Activated effector memory CD4-positive, alpha-beta T cell treated with anti-CD3 and anti-CD28 coated beads, Interleukin-2, amount 50 U/mL, for 16 hours (primary cell): Measurements from ENCODE around the gene ZC3H12C.

Experiments
- DNase-seq: peaks from one replicate; pipeline ENCODE4 v3.0.0-alpha.2; 2020

ZC3H12C gene

DNA sequence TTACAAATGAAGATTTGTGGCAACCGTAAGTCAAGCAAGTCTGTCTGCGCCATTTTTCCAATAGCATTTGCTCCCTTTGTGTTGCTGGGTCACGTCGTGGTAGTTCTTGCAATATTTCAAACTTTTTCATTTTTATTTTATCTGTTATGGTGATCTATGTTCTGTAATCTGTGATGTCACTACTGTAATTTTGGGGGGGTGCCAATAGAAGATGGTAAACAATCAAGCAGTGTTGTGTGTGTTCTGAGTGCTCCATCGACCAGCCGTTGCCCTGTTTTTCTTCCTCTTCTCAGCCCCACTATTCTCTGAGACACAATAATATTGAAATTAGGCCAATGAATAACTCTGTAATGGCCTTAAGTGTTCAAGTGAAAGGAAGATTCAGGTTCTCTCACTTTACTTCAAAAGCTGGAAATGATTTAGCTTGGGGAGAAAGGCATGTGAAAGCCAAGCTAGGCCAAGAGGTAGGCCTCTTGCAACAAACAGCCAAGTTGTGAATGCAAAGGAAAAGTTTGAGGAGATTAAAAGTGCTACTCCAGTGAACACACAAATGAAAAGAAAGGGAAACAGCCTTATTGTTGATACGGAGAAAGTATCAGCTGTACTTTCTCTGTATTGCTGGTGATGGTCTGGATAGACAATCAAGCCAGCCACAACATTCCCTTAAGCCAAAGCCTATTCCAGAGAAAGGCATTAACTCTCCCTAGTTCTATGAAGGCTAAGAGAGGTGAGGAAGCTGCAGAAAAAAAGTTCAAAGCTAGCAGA lies 7.5 kb downstream of the ZC3H12C start:
- no peak for DNase-seq

- no peak for DNase-seq
Measured at GRCh38 chr11:110106713-110107274, 13.6 kb downstream of the ZC3H12C start.

DNA sequence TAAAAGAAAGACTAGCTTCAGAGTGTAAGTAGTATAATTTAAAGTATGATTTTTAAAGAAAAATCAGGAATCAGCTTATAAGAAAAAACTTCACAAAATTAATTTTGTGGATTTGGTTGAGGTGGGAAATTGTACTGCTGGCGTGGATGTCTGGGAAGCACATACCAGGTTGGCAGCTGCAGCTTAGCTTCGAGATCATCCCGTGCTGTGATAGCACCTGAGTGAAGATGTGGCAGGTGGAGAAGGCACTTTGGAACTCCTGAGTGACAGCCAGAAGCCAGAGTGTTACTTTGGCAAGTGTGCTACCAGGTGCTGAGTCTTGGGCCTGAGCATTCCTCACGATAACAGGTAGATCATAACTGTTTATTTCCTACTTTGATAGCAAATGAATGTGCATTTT lies 17.7 kb downstream of the ZC3H12C start:
- DNase-seq, result no peak

DNA sequence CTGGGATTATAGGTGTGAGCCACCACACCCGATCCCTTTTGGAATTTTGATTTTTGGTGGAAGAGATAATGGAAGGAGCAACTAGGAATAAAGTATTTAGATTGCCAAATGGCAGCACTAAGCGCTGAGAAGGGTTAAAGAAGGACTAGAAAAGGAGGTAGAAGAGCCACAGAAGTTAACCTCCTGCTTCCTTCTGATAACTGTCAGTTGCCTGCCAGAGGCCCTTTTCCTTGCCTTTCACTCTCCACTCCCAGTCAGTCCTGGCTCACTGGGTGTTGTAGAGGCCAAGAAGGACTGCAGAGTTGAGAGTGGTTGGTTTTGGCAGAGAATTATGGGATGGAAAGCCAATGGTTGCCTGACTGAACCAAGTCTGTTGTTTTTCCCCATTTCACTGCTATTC lies 19.3 kb downstream of the ZC3H12C start:
- no peak for DNase-seq

DNA sequence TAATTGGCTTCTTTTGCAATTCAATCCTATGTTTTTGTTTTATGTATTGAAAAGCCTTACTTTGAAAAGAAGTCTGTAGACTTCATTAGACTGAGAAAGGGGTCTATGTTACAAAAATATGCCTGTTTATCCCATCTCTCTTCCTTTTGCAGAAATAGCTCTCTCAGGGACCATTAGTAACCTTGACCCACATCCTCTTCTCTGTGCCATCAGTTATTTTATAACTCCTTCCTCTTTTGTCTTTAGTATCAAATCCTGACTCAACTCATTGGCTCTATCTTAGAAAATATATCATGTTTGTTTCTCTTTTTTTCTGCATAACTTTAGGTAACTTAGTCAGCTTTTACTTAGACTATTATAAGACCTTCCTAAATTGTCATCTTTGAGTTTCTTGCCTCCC lies 20.3 kb downstream of the ZC3H12C start:
- no peak for DNase-seq

DNA sequence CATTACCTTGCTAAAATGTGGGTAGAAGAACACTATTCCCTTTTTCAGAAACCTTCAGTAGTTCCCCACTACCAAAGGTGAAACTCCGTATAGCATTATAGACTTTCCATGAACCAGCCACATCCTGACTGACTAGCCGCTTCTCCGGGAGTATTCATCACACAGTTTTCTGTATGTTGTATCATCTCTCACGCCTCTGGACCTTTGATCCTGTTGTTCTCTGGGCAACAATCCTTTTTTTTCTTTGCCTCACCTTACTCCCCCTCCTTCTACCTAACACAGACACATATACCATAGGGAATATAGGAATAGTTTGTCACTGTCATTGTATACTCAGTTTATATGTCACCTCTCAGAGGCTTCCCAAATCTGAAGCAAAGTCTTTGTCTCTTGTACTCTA lies 20.8 kb downstream of the ZC3H12C start:
- DNase-seq, result no peak

GRCh38 chr11:110119317-110119716 lies 26.1 kb downstream of the ZC3H12C start:
- no peak for DNase-seq

DNA sequence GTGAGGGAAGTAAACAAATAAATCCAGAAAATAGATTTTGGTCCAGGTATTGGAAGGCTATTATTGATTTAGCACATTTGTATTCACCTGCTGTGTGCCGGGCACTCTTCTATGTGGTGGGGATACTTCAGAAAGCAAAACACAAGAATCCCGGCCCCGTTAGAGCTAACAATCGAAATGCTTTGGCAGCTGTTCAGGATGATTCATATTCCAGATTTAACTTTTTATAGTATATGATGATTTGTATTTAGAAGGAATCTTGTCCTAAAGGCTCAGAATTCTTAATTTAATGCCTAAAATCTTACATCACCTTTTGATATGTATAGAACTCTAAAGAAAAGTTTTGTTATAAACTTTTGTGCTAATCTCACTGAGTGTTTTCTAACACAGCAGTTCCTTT lies 28.0 kb downstream of the ZC3H12C start:
- DNase-seq, result no peak

DNA sequence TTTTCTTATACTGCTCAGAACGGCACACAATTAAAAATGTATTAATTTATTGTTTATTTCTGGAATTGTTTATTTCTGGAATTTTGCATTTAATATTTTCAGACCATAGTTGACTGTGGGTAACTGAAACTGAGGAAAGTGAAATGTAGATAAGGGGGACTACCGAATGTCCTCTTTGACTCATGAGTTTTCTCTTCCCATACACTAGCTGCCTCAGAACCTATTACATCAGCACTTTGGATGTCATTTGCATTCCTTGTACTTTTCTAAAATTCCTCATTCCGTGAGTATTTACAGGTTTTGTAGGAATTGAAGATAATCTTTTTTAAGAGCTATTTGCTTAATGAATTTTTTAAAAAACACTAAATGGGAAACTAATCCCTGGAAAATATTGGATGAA lies 29.8 kb downstream of the ZC3H12C start:
- DNase-seq, result no peak

DNA sequence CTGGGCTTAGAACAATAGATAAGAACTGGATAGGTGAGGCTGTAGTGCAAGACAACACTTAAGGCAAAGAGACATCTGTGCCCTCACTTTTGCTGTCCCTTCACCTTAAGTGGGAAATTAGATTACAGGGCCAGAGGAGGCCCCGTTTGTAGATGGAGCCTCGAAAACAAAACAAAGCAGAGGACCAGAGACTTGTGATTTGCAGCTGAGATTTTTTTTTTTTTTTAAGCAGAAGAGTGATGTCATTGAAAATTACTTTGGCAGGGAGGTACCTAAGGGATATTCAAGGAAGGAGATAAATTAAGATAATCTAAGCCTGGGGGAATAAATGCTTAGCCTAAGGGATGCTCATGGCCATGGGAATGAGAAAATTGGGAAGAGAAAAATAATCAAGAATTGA lies 31.4 kb downstream of the ZC3H12C start:
- no peak for DNase-seq

GRCh38 chr11:110125632-110126031 lies 32.4 kb downstream of the ZC3H12C start:
- no peak for DNase-seq

DNA sequence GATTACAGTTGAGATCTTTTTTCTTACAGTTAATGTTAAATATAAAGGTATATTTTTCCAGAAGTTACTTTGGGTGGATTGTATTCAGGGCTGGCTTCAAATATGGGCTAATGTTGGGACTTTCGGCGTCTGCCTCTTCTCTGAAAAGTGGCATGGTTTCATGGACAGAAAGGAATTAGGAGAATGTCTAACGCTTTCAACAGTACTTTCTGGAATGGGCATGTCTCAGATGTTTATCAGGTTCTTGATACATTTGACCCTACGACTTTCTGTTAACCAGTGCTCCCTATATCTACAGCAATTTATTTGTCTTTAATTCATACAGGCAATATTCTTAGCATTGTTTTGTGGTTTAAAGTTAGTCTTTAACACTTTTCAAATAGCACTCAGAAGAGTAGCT lies 33.7 kb downstream of the ZC3H12C start:
- no peak for DNase-seq

GRCh38 chr11:110128161-110128560 lies 35.0 kb downstream of the ZC3H12C start:
- no peak for DNase-seq

DNA sequence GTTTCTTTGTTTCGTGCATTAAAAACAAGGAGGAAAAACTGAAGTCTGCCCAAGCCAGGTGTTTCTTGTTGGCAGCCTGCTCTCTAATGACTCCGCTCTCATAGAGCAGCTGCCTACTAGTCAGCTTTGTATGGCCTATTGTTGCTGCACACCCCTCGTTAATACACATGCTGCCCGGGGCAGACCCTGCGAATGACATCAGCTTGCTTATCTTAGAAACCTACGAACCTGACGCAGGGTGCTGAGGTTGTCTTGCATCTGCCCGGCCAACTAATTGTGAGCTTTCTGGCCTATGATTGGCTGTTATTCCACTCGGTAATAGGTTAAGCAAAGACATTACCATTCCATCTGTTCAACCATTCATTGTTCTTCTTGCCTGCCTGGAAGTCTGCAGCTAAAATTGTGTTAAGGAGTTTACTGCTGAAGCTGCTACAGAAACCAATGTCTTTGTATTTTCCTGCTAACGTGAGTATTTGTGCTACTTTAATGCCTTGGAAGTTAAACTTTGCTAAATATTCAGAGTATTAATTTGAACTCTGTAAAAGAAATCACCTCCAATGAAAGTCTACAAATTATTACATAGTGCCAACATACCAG lies 37.5 kb downstream of the ZC3H12C start:
- DNase-seq, result no peak

DNA sequence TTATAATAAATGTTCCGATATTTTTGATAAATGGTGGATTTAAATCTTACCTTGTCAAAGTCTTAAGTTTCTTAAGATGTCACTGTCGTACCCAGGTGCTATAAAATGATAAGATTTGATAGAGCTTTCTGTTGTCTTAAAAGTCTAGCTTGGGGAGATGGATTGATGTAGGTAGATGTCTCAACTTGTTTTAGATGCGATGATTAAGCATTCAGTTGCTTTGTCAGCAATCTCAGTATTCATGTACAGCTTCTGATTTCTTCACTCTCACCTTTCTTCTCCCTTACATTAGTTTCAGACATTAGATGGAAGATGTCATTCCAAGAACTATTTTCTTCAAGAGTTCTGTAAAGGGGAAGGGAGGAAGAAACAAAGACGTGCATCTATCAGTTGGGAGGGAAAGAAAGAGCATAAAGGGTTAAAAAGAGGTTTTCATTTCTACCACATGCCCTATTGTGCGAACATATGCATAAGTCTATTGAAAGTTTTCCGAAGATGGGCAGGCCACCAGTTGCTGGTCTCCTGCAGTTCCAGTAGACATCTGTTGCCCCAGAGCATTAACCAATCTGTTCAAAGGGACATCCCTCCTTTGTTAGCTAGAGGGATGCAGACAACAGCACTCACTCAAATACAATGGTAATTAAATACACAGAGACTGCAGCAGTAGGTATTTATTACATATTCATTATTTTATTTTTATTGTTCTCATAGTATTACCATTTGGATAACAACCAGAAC lies 38.4 kb downstream of the ZC3H12C start:
- DNase-seq, result no peak

DNA sequence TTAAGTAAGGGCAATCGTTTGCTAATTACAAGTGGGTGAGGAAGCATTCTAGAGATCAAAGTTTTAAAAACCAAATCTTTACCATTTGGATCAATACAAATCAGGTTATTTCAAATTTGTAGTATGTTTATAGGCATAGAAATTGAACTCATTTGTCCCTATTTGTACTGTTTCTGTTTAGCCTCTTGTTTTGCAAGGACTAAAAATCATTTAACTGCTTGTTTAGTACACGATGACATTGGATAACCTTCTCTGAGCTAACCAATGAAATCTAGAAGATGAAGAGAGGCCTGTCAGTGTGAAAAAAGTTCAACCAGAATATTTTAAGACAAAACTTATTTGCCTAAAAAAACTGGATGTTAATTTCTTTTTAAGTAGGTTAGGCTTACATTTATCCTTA lies 40.0 kb downstream of the ZC3H12C start:
- DNase-seq, result no peak

GRCh38 chr11:110134110-110134509 lies 40.9 kb downstream of the ZC3H12C start:
- DNase-seq, result no peak

GRCh38 chr11:110141812-110142211 lies 48.6 kb downstream of the ZC3H12C start:
- no peak for DNase-seq

- no peak for DNase-seq
Measured at GRCh38 chr11:110147962-110148709, 54.9 kb downstream of the ZC3H12C start.

- no peak for DNase-seq
Measured at GRCh38 chr11:110148775-110149744, 55.9 kb downstream of the ZC3H12C start.

- DNase-seq, result no peak
Measured at GRCh38 chr11:110152199-110152598, 59.0 kb downstream of the ZC3H12C start.

DNA sequence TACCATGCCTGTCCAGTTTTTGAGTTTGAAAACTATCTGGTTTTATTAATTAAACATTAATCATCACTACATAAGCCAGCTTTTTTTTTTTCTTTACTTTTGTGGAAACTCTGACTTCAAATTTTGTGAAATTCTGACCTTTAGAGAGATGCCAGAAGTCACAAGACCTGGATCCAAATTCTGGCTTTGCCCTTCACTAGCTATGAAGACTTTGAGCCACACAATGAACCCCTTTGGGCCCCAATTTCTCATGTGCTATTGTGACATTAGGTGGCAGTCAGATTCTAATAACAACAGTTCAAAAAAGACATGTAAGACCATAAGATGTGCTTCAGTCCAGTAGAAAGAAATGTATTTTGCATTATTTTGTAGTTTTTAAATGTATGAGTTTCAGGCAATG lies 60.3 kb downstream of the ZC3H12C start:
- DNase-seq, result no peak
